ENCODE measurements around the gene ASTN1.

ASTN1 gene

DNA sequence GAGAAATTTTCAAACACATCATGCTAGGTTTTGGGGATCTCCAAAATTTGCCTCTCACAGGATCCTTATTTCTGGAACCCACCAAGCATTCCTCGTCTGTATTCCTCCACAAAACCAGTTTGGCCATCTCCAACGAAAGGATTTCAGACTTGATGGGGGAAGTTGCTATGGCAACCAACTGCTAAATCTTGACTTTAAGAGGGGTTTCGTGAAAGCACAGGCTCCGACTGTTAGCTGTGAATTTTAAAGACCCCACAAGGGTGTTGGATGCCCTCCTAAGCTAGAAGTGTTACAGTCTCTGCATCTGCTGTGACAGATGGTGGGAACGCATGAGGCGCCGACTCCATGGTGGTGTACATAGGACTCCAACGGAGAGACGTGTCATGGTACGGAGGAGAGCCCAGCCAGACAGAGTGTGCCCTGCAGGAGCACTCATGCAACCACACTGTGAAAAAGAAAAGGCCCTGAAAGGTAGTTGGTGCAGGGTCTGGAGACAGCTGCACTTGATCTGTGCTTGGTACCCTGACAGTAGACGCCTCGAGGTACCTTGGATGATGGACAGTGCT, 147.1 kb downstream of the ASTN1 start (continued):
- TF ChIP-seq SP3 (tag by site-specific recombination; IDR thresholded peaks at IDR 0.05) (no peak), ZNF335 (tag by site-specific recombination; conservative IDR thresholded peaks at IDR 0.05) (no peak), ZNF174 (tag by site-specific recombination; IDR thresholded peaks at IDR 0.05) (no peak), ZNF416 (tag by site-specific recombination; IDR thresholded peaks at IDR 0.05) (no peak), ZSCAN16 (tag by site-specific recombination; IDR thresholded peaks at IDR 0.05) (no peak), ZBTB10 (tag by site-specific recombination; IDR thresholded peaks at IDR 0.05) (no peak), ZNF488 (tag by site-specific recombination; IDR thresholded peaks at IDR 0.05) (no peak), ZNF623 (tag by site-specific recombination; IDR thresholded peaks at IDR 0.05) (no peak)
- TF ChIP-seq, protein P1, sequence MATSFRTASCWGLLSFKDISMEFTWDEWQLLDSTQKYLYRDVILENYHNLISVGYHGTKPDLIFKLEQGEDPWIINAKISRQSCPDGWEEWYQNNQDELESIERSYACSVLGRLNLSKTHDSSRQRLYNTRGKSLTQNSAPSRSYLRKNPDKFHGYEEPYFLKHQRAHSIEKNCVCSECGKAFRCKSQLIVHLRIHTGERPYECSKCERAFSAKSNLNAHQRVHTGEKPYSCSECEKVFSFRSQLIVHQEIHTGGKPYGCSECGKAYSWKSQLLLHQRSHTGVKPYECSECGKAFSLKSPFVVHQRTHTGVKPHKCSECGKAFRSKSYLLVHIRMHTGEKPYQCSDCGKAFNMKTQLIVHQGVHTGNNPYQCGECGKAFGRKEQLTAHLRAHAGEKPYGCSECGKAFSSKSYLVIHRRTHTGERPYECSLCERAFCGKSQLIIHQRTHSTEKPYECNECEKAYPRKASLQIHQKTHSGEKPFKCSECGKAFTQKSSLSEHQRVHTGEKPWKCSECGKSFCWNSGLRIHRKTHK (tag by site-specific recombination; IDR thresholded peaks at IDR 0.05), result no peak

- Histone ChIP-seq H3K4me1 (ENCODE audit: control insufficient read depth, insufficient read depth, low read length) (no peaks in the 10 kb centered on the region), H3K9me3 (ENCODE audit: control insufficient read depth, insufficient read depth, low read depth, low read length) (no peaks in the 10 kb centered on the region)
- CTCF ChIA-PET, result no interaction called here
Measured at GRCh38 chr1:177014325-177014724, 150.2 kb downstream of the ASTN1 start.

More at GRCh38 chr1:177014325-177014724, 150.2 kb downstream of the ASTN1 start:
- POLR2A ChIA-PET, result no interaction called here
- Histone ChIP-seq H3K27ac (ENCODE audit: extremely low read depth, low read depth, low read length) (no peak overlapping the region), H3K4me3 (ENCODE audit: low read depth, low read length) (no peak overlapping the region), H3K36me3 (ENCODE audit: control insufficient read depth in 2 of 2, insufficient read depth in 1 of 2, low read length in 2 of 2) (no peaks in the 10 kb centered on the region)
- TF ChIP-seq ZBTB20 (tag by site-specific recombination; IDR thresholded peaks at IDR 0.05) (no peak), ZNF416 (tag by site-specific recombination; IDR thresholded peaks at IDR 0.05) (no peak), YY2 (tag by site-specific recombination; IDR thresholded peaks at IDR 0.05) (no peak), HOXA7 (CRISPR knock-in tag; IDR thresholded peaks at IDR 0.05; ENCODE audit: borderline replicate concordance) (no peak), CTCF (tag by site-specific recombination; IDR thresholded peaks at IDR 0.05) (no peak), ZNF214 (tag by site-specific recombination; IDR thresholded peaks at IDR 0.05; ENCODE audit: borderline replicate concordance) (no peak), ZNF394 (tag by site-specific recombination; IDR thresholded peaks at IDR 0.05; ENCODE audit: borderline replicate concordance) (no peak), SCRT1 (tag by site-specific recombination; IDR thresholded peaks at IDR 0.05; ENCODE audit: borderline replicate concordance) (no peak)
- TF ChIP-seq, protein P2, sequence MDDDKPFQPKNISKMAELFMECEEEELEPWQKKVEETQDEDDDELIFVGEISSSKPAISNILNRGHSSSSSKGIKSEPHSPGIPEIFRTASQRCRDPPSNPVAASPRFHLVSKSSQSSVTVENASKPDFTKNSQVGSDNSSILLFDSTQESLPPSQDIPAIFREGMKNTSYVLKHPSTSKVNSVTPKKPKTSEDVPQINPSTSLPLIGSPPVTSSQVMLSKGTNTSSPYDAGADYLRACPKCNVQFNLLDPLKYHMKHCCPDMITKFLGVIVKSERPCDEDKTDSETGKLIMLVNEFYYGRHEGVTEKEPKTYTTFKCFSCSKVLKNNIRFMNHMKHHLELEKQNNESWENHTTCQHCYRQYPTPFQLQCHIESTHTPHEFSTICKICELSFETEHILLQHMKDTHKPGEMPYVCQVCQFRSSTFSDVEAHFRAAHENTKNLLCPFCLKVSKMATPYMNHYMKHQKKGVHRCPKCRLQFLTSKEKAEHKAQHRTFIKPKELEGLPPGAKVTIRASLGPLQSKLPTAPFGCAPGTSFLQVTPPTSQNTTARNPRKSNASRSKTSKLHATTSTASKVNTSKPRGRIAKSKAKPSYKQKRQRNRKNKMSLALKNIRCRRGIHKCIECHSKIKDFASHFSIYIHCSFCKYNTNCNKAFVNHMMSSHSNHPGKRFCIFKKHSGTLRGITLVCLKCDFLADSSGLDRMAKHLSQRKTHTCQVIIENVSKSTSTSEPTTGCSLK (tag by site-specific recombination; IDR thresholded peaks at IDR 0.05), result no peak
- TF ChIP-seq, protein P3, sequence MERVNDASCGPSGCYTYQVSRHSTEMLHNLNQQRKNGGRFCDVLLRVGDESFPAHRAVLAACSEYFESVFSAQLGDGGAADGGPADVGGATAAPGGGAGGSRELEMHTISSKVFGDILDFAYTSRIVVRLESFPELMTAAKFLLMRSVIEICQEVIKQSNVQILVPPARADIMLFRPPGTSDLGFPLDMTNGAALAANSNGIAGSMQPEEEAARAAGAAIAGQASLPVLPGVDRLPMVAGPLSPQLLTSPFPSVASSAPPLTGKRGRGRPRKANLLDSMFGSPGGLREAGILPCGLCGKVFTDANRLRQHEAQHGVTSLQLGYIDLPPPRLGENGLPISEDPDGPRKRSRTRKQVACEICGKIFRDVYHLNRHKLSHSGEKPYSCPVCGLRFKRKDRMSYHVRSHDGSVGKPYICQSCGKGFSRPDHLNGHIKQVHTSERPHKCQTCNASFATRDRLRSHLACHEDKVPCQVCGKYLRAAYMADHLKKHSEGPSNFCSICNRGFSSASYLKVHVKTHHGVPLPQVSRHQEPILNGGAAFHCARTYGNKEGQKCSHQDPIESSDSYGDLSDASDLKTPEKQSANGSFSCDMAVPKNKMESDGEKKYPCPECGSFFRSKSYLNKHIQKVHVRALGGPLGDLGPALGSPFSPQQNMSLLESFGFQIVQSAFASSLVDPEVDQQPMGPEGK (tag by site-specific recombination; IDR thresholded peaks at IDR 0.05), result no peak
